HCT116 (cell line): ENCODE results near the gene ASB6.

Experiments
- EZH2 ChIP-seq: fragments of 200-600 bp; sonication (generic); IDR thresholded peaks from 2 replicates; pipeline ENCODE4 v1.6.1; 2017; ENCODE audit warnings: antibody characterized with exemption, mixed run types
- POLR2A ChIP-seq: IDR thresholded peaks from 2 replicates; pipeline ENCODE4 v1.7.0; 2011; ENCODE audit warnings: borderline replicate concordance; ENCODE audit not compliant: insufficient read depth, insufficient read length; ENCODE audit errors: extremely low read depth
- POLR2AphosphoS5 ChIP-seq: IDR thresholded peaks from 2 replicates; pipeline ENCODE4 v1.6.1; 2011; ENCODE audit warnings: mild to moderate bottlenecking, low read depth, low read length, moderate library complexity
- TF ChIP-seq, protein P1 (sequence below), 3 experiments: fragments of 200-600 bp in 1 of 3; sonication (generic) in 1 of 3; IDR thresholded peaks in 2 of 3; conservative IDR thresholded peaks in 1 of 3; 2 replicates each; pipeline ENCODE4 v1.5.1; 2012 to 2017; ENCODE audit warnings: low read depth in 2 of 3, low read length in 2 of 3, antibody characterized with exemption in 1 of 3, borderline replicate concordance in 1 of 3, control low read depth in 1 of 3, mild to moderate bottlenecking in 1 of 3, mixed read lengths in 1 of 3, mixed run types in 1 of 3, moderate library complexity in 1 of 3; ENCODE audit not compliant: insufficient read depth in 1 of 3

DNA sequence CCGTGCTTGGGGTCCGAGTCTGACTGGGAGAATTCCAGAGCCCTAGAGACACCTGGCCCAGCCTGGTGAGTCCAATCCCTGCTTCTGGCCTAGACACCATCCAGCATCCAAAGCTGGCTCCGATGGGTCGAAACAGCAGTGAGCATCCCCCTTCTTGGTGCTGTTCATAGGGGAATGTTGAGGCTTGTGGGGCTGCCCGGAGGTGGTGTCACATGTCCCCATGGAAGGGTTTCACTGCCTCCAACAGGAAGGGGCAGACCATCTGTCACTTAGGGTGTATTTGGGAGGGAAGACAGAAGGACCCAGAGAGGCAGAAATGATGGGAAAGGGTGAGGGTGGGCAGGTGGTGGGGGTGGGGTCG, 34.9 kb downstream of the ASB6 start:
- TF ChIP-seq, protein P1, sequence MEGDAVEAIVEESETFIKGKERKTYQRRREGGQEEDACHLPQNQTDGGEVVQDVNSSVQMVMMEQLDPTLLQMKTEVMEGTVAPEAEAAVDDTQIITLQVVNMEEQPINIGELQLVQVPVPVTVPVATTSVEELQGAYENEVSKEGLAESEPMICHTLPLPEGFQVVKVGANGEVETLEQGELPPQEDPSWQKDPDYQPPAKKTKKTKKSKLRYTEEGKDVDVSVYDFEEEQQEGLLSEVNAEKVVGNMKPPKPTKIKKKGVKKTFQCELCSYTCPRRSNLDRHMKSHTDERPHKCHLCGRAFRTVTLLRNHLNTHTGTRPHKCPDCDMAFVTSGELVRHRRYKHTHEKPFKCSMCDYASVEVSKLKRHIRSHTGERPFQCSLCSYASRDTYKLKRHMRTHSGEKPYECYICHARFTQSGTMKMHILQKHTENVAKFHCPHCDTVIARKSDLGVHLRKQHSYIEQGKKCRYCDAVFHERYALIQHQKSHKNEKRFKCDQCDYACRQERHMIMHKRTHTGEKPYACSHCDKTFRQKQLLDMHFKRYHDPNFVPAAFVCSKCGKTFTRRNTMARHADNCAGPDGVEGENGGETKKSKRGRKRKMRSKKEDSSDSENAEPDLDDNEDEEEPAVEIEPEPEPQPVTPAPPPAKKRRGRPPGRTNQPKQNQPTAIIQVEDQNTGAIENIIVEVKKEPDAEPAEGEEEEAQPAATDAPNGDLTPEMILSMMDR (IDR thresholded peaks at IDR 0.05 in 2 of 3, conservative IDR thresholded peaks at IDR 0.05 in 1 of 3; ENCODE audit: borderline replicate concordance in 1 of 3, insufficient read depth in 1 of 3, low read depth in 2 of 3, low read length in 2 of 3), result no peak
- no peak for TF ChIP-seq EZH2
- TF ChIP-seq POLR2AphosphoS5, result no peak; the same call in 1 of the 2 replicates
- no peak for TF ChIP-seq POLR2A
